Psoas muscle (tissue), 8 donors: ENCODE results near the gene HIF3A. TPM values are rescaled to one million over a fixed set of nuclear protein-coding genes. Genes with fewer than 3 reads are reported as not detected.

Source experiments
- ATAC-seq, 4 donors: fragments of 200-7000 bp; cut with Tn5 transposase; one replicate each; pipeline ENCODE4 v1.9.1; 2020; ENCODE audit warnings: moderate library complexity in 3 of 4, mild to moderate bottlenecking in 2 of 4
- DNase-seq, 2 donors: peaks; one replicate each; pipeline ENCODE4 v3.0.0-alpha.2; 2020
- H3K27ac ChIP-seq: fragments of 200-600 bp; one replicate; pipeline ENCODE4 v1.8.0; 2022
- H3K27me3 ChIP-seq, 3 donors: fragments of 200-600 bp in 1 of 3; one replicate each; pipeline versions ENCODE4 v1.6.1 to v1.8.0; 2013 to 2022; ENCODE audit warnings: low read length in 2 of 3, mild to moderate bottlenecking in 2 of 3, moderate library complexity in 1 of 3; ENCODE audit not compliant: insufficient read depth in 3 of 3
- H3K36me3 ChIP-seq, 2 donors: fragments of 200-600 bp in 1 of 2; one replicate each; pipeline versions ENCODE4 v1.6.1 to v1.8.0; 2013 to 2022; ENCODE audit warnings: low read depth in 1 of 2, mild to moderate bottlenecking in 1 of 2, moderate library complexity in 1 of 2; ENCODE audit not compliant: insufficient read depth in 1 of 2
- H3K4me1 ChIP-seq: fragments of 200-600 bp; one replicate; pipeline ENCODE4 v1.8.0; 2022
- H3K4me3 ChIP-seq: fragments of 200-600 bp; one replicate; pipeline ENCODE4 v1.8.0; 2022; ENCODE audit warnings: mild to moderate bottlenecking
- H3K9me3 ChIP-seq: fragments of 200-600 bp; one replicate; pipeline ENCODE4 v1.8.0; 2022
- CTCF ChIP-seq: fragments of 200-600 bp; IDR thresholded peaks from one replicate; pipeline ENCODE4 v1.8.0; 2022; ENCODE audit warnings: antibody characterized with exemption
- WGBS, 3 donors: extraction: QIAGEN DNeasy Blood & Tissue Kit; methylation state at CpG; one replicate each; pipeline versions ENCODE4 v1.1.6 to v1.1.7; 2013; 5-methylcytosine and 5-hydroxymethylcytosine counted together
- intact Hi-C, 2 donors: fragments of 100-400 bp; cut with DNase I; formaldehyde crosslinking; loops; one replicate each; pipeline versions ENCODE4 v1.11.0 to v1.14.2; 2022
- long read RNA-seq, 2 donors: library from polyadenylated mRNA; unstranded; transcript quantifications; one replicate each; pipeline ENCODE4 v2.0.0, GENCODE V29; 2021
- polyA plus RNA-seq, 3 donors: library from polyadenylated mRNA; stranded (reverse); fragments of 200-250 nt; gene quantifications; one replicate each; pipeline ENCODE4 v1.2.3, GENCODE V29; 2013
- total RNA-seq, 4 donors: library from RNA; stranded (reverse); fragmentation: NEBNext Ultra II Directional in 2 of 4; extraction: Animal tissue kit (Norgen Biotek cat#: 25700) in 2 of 4; gene quantifications; one replicate each; pipeline versions ENCODE4 v1.2.1 to v1.2.4, GENCODE V29; 2021 to 2023
- donor health status: healthy with polysubstance abuse.
- donor health status: DM: no; HTN: no; CAD: no; lungs with moderate emphysema.
- donor health status: Bipolar disorder and iron deficiency.
- donor health status: healthy.
- donor health status: DM: yes; HTN: yes; CAD: no.
- donor health status: DM: no; HTN: no; CAD: no.
- donor health status: DM: no; HTN: no; CAD: no.
- donor health status: DM: yes; HTN: yes; CAD: no.

The HIF3A gene
- total RNA-seq, result 10 to 100 TPM in 3 of 4 donors, 1 to 10 TPM in 1; 1.6 to 20.4 (median 11.7) TPM
- 10 to 100 TPM in 1 of 3 donors, 1 to 10 TPM in 2; 5.3 to 12.1 (median 9.0) TPM for polyA plus RNA-seq
- long read RNA-seq, donor 1, result 0 reads
- long read RNA-seq, donor 2, partial matches to known transcripts, result 3 of 5 reads
- long read RNA-seq, donor 2, other reads (novel, unspliced or antisense), result 2 of 5 reads

DNA sequence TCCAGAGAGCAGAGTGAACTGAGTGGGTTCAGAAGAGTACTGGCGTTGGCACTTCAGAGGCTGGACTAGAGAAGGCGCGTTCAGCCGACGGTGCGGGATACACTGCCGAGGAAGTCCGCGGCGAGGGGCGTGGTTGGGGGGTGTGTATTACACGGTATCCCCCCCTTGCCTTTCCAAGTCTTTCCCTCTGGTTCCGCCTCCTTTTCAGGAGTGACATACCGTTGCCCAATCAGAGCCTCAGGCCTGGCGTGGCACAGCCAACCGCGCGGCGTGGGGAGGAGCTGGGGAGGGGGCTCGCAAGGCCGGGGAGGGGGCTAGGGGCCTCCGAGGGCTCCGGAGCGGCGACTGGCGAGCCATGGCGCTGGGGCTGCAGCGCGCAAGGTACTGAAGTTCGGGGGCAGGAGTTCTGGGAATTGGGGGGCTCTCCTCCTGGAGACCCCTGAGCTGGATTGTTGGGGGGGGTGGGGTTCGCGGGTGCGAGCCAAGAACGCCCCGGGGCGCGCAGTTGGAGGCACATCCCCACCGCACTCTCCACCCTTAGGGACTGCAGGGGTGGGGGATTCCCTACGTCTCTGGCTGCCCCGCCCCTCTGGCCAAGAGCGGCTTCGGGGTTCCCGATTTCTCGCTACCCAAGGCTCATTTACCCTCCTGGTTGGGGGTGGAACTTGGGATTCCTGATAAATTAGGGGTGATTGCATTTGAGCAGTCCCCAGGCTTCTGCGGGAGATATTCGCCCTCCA, at the start of gene HIF3A:
Gene HIF3A, plus strand, starts transcription at position 321 of the 740 bp plus-strand sequence. Its CDS starts 35 bp downstream, at position 356.
- WGBS, 3 donors, result 7 to 11% (median 8%) methylated on average over 27 to 46 of the region's 46 CpGs
- ATAC-seq, result no peak
- Histone ChIP-seq H3K4me1 (no peaks in the 10 kb centered on the region), H3K9me3 (no peaks in the 10 kb centered on the region), H3K27ac (no peak within 1 kb of the TSS), H3K4me3 (peak within 1 kb of the TSS; percentile 59), H3K27me3 (peaks cover 0 to 48% (median 2%) of the 10 kb centered on the region in 3 donors), H3K36me3 (no peaks in the 10 kb centered on the region)
- intact Hi-C loops, result no loop called here
- DNase-seq, result peak in 1 of 2 donors; percentile 68
- TF ChIP-seq CTCF, result no peak

DNA sequence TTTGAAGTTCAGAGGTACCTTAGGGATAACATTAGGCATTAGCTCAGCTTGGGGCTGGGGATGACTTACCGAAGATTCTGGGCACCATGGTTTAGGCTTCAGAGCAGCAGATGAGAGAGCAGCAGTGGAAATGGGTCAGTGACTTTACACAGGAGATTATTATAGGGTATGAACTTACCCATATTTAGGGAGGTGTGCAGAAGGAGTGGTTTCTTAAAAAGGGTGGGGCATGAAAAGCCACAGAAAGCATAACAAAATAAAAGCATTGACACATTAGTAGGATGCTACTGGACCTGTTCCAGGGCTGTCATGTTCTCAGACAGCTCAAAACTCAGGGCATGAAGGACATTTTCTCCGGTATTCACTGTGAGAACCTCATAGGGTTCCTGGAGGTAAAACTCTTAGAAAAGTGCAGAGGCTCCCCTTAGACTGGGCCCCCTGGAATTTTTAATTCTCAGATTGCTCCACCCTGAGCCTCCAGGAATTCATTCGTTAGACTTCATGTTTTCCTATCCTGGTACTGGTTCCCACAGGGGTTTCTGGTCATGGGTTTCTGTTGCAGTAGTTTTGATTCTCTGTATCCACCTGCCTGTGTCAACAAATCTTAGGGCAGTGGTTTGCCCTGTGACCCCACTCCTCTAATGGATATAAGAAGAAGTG, 46.6 kb upstream of the HIF3A start:
- no peak for ATAC-seq
- intact Hi-C loops, result loop anchor here in 1 of 2 donors (10.0 kb wide), 1 partner anchor 185 kb away; no protein-coding TSS in a partner anchor
- Histone ChIP-seq H3K27ac (no peak overlapping the region), H3K36me3 (no peaks in the 10 kb centered on the region), H3K27me3 (peaks cover 2 to 37% (median 2%) of the 10 kb centered on the region in 3 donors), H3K4me1 (no peaks in the 10 kb centered on the region), H3K4me3 (no peak overlapping the region), H3K9me3 (no peaks in the 10 kb centered on the region)
- DNase-seq, result no peak
- TF ChIP-seq CTCF, result no peak
- WGBS, 3 donors, result 32 to 43% (median 40%) methylated on average over 3 of the region's 3 CpGs

GRCh38 chr19:46251416-46251815, 45.4 kb upstream of the HIF3A start:
- DNase-seq, result no peak
- no peaks in the 10 kb centered on the region for H3K4me1 ChIP-seq
- peaks cover 2 to 30% (median 2%) of the 10 kb centered on the region in 3 donors for H3K27me3 ChIP-seq
- WGBS, 3 donors, result 69 to 81% (median 76%) methylated on average over 5 of the region's 5 CpGs
- H3K9me3 ChIP-seq, result no peaks in the 10 kb centered on the region
- intact Hi-C loops, result loop anchor here in 1 of 2 donors (10.0 kb wide), 1 partner anchor 187 kb away; no protein-coding TSS in a partner anchor
- no peak overlapping the region for H3K4me3 ChIP-seq
- H3K36me3 ChIP-seq, result no peaks in the 10 kb centered on the region
- TF ChIP-seq CTCF, result no peak
- H3K27ac ChIP-seq, result no peak overlapping the region
- no peak for ATAC-seq

DNA sequence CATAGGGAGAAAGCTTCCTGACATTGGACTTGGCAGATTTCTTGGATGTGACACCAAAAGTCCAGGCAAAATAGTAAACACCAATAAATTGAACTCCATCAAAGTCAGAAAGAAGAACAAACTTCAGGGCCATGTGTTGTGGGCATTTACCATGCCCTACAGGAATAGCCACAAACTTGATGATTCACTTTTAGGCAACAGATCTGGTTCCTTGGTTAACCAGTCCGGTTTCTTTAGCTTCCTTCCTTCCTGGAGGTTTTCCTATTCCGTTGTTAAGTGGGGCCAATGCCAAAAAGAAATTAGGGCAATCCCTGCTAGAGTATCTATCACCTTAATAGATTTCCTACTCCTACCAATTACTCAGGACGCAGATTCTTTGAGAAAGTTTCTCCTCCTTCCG, 42.1 kb upstream of the HIF3A start:
- Histone ChIP-seq H3K4me3 (no peak overlapping the region), H3K9me3 (no peaks in the 10 kb centered on the region), H3K27ac (no peak overlapping the region), H3K4me1 (no peaks in the 10 kb centered on the region), H3K27me3 (peaks cover 0 to 42% (median 2%) of the 10 kb centered on the region in 3 donors), H3K36me3 (no peaks in the 10 kb centered on the region)
- intact Hi-C loops, result loop anchor here in 1 of 2 donors (10.0 kb wide), 1 partner anchor 190 kb away; no protein-coding TSS in a partner anchor
- DNase-seq (no peak), ATAC-seq (no peak)
- 70 to 76% (median 72%) methylated on average over 4 of the region's 4 CpGs for WGBS, 3 donors
- TF ChIP-seq CTCF, result no peak
